ENCODE measurements around the gene CRACR2B. TPM values are rescaled to one million over a fixed set of nuclear protein-coding genes. Genes with fewer than 3 reads are reported as not detected.

Gene CRACR2B
- total RNA-seq, 1 donor from 2014 or later: 0.57 TPM

DNA sequence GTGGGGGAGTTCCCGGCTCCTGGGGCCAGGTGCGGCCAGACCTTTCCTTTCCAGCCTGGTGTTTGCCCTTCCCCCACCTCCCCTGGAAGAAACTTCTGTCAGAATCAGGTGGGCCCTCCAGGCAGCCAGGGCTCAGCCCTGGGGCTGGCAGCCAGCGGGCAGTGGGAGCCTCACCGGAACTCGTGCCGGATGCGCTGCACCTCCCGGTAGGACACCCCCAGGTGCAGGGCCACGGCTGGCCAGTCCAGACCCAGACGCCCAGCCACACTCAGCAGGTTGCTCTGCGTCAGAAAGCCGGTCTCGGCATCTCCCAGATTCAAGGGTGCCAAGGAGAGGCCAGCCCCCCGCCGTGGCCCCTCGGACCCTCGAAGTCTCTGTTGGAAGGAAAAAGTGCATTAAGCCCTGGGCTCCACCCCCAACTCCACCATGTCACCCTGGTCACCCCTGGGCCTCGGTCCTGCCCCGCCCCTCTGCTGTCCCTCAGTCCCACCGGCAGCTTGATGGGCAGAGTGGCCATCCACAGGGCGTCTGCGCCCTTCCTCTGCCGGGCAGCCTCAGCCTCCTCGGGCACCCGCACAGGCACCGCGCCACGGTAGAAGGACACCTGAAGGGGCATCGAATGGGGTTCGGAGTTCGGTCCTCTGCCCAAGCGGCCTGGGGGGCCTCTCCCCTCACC is 27.9 kb upstream of the CRACR2B start:
- Mint-ChIP-seq H3K36me3 (ENCODE audit: low read depth) (peaks cover 2% of the 10 kb centered on the region), H3K27ac (ENCODE audit: unreplicated experiment) (no peak overlapping the region), H3K27me3 (ENCODE audit: low read depth) (no peaks in the 10 kb centered on the region), H3K4me3 (ENCODE audit: unreplicated experiment) (no peak overlapping the region), H3K9me3 (ENCODE audit: low read depth) (no peaks in the 10 kb centered on the region), H3K4me1 (ENCODE audit: low read depth) (peaks cover 25% of the 10 kb centered on the region)
- TF ChIP-seq, protein P1, sequence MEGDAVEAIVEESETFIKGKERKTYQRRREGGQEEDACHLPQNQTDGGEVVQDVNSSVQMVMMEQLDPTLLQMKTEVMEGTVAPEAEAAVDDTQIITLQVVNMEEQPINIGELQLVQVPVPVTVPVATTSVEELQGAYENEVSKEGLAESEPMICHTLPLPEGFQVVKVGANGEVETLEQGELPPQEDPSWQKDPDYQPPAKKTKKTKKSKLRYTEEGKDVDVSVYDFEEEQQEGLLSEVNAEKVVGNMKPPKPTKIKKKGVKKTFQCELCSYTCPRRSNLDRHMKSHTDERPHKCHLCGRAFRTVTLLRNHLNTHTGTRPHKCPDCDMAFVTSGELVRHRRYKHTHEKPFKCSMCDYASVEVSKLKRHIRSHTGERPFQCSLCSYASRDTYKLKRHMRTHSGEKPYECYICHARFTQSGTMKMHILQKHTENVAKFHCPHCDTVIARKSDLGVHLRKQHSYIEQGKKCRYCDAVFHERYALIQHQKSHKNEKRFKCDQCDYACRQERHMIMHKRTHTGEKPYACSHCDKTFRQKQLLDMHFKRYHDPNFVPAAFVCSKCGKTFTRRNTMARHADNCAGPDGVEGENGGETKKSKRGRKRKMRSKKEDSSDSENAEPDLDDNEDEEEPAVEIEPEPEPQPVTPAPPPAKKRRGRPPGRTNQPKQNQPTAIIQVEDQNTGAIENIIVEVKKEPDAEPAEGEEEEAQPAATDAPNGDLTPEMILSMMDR (IDR thresholded peaks at IDR 0.05): no peak
- no peak for DNase-seq (ENCODE audit: low spot score)

DNA sequence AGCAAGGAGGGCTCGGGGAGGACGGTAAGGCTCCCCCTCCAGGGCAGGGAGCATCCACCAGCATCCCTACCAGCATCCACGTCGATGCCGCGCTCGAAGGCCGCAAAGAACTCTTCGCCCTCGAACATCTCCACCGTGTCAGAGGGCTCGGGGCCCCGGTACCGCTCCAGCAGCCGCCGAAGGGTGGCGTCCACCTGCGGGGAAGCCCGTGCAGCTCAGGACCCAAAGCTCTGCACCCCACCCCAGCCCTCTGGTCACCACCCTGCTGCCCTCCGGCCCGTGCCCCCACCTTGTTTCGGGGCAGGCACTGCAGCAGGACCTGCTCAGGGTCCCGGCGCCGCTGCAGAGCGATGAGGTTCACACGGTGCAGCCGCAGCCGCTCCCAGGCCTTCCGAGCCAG is 27.2 kb upstream of the CRACR2B start:
- H3K9me3 Mint-ChIP-seq (ENCODE audit: low read depth): no peaks in the 10 kb centered on the region
- DNase-seq (ENCODE audit: low spot score): no peak
- TF ChIP-seq, protein P1 (IDR thresholded peaks at IDR 0.05): no peak
- peaks cover 25% of the 10 kb centered on the region for H3K4me1 Mint-ChIP-seq (ENCODE audit: low read depth)
- no peaks in the 10 kb centered on the region for H3K27me3 Mint-ChIP-seq (ENCODE audit: low read depth)
- H3K27ac Mint-ChIP-seq (ENCODE audit: unreplicated experiment): no peak overlapping the region
- no peak overlapping the region for H3K4me3 Mint-ChIP-seq (ENCODE audit: unreplicated experiment)
- peaks cover 2% of the 10 kb centered on the region for H3K36me3 Mint-ChIP-seq (ENCODE audit: low read depth)

GRCh38 chr11:801097-801780 is 26.5 kb upstream of the CRACR2B start:
- Mint-ChIP-seq H3K4me1 (ENCODE audit: low read depth) (peaks cover 23% of the 10 kb centered on the region), H3K36me3 (ENCODE audit: low read depth) (peaks cover 2% of the 10 kb centered on the region), H3K27ac (ENCODE audit: unreplicated experiment) (no peak overlapping the region), H3K4me3 (ENCODE audit: unreplicated experiment) (no peak overlapping the region), H3K27me3 (ENCODE audit: low read depth) (no peaks in the 10 kb centered on the region), H3K9me3 (ENCODE audit: low read depth) (no peaks in the 10 kb centered on the region)
- TF ChIP-seq, protein P1 (IDR thresholded peaks at IDR 0.05): no peak
- no peak for DNase-seq (ENCODE audit: low spot score)

DNA sequence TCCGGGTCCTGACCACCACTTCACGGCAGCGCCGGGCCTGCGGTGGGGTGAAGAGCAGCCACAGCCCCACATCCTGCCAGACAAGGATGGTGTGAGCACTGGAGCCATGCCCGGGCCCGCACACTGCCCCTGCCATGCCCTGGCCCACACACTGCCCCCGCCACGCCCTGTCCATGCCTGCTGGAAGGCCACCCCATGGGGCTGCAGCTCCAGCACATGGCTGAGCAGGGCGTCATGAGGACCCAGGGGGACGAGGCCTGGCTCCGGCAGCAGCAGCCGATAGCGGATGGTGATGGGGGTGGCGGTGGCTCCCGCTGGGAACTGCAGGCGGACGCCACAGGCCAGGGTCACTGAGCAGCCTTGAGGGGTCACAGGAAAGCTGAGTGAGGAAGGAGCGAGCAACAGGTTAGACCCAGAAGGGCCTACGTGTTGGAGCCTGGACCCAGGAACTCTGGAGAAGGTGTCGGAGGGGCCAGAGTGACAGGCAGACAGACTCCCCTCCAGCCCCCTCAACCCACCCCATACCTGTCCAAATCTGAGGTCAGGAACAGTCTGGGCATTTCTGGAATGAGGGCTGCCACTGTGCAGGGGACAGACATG is 25.6 kb upstream of the CRACR2B start:
- peaks cover 2% of the 10 kb centered on the region for H3K36me3 Mint-ChIP-seq (ENCODE audit: low read depth)
- TF ChIP-seq, protein P1 (IDR thresholded peaks at IDR 0.05): no peak
- no peak overlapping the region for H3K27ac Mint-ChIP-seq (ENCODE audit: unreplicated experiment)
- H3K9me3 Mint-ChIP-seq (ENCODE audit: low read depth): no peaks in the 10 kb centered on the region
- peaks cover 15% of the 10 kb centered on the region for H3K4me1 Mint-ChIP-seq (ENCODE audit: low read depth)
- no peak for DNase-seq (ENCODE audit: low spot score)
- no peak overlapping the region for H3K4me3 Mint-ChIP-seq (ENCODE audit: unreplicated experiment)
- H3K27me3 Mint-ChIP-seq (ENCODE audit: low read depth): no peaks in the 10 kb centered on the region

- H3K27me3 Mint-ChIP-seq (ENCODE audit: low read depth): no peaks in the 10 kb centered on the region
- TF ChIP-seq, protein P1 (IDR thresholded peaks at IDR 0.05): no peak
- DNase-seq (ENCODE audit: low spot score): no peak
- H3K9me3 Mint-ChIP-seq (ENCODE audit: low read depth): no peaks in the 10 kb centered on the region
- H3K4me3 Mint-ChIP-seq (ENCODE audit: unreplicated experiment): no peak overlapping the region
- peaks cover 17% of the 10 kb centered on the region for H3K4me1 Mint-ChIP-seq (ENCODE audit: low read depth)
- no peak overlapping the region for H3K27ac Mint-ChIP-seq (ENCODE audit: unreplicated experiment)
- peaks cover 2% of the 10 kb centered on the region for H3K36me3 Mint-ChIP-seq (ENCODE audit: low read depth)
Measured at GRCh38 chr11:802693-803466, 24.8 kb upstream of the CRACR2B start.

Measured in chondrocyte (in vitro differentiated cells).